GM12891 (cell line): ENCODE data around the gene SNCB.

Experiments used
- PAX5 ChIP-seq: IDR thresholded peaks from 2 replicates; pipeline ENCODE4 v1.6.1; 2011; ENCODE audit warnings: low read length, moderate library complexity, mild to moderate bottlenecking; ENCODE audit not compliant: insufficient read depth, severe bottlenecking
- POLR2A ChIP-seq: IDR thresholded peaks from 2 replicates; pipeline ENCODE4 v1.6.1; 2011; ENCODE audit warnings: low read depth, low read length, control low read depth
- POLR2AphosphoS5 ChIP-seq: IDR thresholded peaks from 2 replicates; pipeline ENCODE4 v1.6.1; 2011; ENCODE audit warnings: low read depth, low read length, control low read depth
- POU2F2 ChIP-seq: IDR thresholded peaks from 2 replicates; pipeline ENCODE4 v1.6.1; 2011; ENCODE audit warnings: low read depth, mild to moderate bottlenecking, control low read depth, low read length, moderate library complexity
- SPI1 ChIP-seq: IDR thresholded peaks from 2 replicates; pipeline ENCODE4 v1.6.1; 2011; ENCODE audit warnings: low read depth, low read length, control low read depth
- TAF1 ChIP-seq: IDR thresholded peaks from 2 replicates; pipeline ENCODE4 v1.6.1; 2011; ENCODE audit warnings: low read depth, low read length, control low read depth

DNA sequence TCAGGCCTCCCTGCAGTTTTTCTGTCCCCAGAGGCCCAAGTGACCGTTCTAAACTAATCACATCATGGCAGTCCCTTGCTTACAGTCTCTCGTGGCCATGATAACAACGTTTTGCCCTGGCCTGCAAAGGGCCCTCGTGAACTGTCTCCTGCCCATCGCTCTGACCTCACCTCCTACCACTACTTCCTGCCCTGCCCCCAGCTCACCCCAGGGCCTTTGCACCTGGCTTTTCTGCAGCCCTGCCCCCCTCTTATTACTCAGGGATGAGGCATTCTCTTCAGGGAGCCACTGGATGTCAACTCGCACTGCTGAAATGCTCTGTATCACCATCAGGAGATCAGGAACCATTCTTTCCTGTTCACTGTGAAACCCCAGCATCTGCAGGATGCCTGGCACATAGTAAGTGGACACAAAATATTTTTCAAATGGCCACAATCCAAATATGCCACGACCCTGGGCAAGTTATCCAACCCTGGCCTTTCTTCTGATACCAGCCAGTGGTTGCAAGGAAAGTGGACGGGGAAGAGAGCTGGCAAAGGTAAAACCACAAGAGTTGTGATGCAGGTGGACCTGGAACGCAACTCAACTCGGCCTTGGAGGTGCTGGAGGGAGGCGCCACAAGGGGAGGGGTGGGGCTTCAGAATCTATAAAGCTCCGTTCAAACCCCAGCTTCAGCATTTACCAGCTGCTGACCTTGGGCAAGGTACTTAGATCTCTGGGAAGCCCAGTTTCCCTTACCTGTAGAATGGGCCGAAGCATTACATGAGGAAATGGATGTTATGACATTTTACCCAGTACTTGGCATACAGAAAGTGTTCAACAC is 1.7 kb downstream of the SNCB start:
- TF ChIP-seq POLR2A = no peak
- no peak for TF ChIP-seq TAF1
- TF ChIP-seq SPI1 = no peak
- TF ChIP-seq POLR2AphosphoS5 = no peak
- no peak for TF ChIP-seq PAX5
- no peak for TF ChIP-seq POU2F2
